ENCODE results near the gene MINDY1. TPM values are rescaled to one million over a fixed set of nuclear protein-coding genes. Genes with fewer than 3 reads are reported as not detected.
A peak's percentile ranks its signal among the peaks of the same experiment; 100 is the strongest.

MINDY1 gene, protein sequence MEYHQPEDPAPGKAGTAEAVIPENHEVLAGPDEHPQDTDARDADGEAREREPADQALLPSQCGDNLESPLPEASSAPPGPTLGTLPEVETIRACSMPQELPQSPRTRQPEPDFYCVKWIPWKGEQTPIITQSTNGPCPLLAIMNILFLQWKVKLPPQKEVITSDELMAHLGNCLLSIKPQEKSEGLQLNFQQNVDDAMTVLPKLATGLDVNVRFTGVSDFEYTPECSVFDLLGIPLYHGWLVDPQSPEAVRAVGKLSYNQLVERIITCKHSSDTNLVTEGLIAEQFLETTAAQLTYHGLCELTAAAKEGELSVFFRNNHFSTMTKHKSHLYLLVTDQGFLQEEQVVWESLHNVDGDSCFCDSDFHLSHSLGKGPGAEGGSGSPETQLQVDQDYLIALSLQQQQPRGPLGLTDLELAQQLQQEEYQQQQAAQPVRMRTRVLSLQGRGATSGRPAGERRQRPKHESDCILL
- 16.2 TPM for total RNA-seq

DNA sequence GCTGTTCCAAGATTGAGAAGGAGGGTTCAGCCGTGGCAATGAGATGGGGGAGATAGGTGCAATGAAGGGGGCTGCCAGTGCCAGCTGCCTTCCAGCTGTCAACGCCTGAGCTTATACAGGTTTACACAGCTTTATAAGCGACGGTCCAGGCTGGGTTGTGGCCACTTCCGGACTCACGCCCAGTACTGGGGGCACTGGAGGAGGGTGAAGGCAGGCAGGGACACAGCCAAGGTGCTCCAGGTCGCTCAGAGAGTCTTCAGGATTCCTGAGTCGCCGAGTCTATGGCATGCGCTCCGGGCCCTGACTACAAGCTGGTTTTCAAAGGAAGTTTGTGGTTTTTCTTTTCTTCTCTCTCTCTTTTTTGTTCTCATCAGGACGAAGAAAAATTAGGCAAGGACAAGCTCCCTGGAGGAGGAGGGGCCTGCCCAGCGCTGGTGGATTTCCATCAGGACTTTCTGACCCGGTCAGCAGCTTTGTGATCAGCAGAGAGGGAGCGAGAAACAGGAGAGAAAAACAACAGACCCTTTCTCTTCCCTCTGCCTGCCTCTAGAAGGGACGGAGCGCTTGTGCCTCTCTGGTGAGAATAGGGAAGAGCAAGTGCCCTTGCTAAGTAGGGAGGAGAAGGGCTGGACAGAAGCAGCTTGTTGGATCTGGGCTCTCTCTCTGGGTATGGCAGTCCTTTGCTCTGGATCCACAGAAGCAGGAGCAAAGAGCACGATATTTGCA, at the start of gene MINDY1:
MINDY1 (minus strand) TSS at position 576 of the 726 bp plus-strand sequence. CDS start 4,285 bp downstream, outside the sequence.
- H3K4me3 ChIP-seq (ENCODE audit: low read length in 3 of 3) = peak within 1 kb of the TSS; percentile 92 to 100 (median 98)
- peak within 1 kb of the TSS; percentile 80 for H3K27ac ChIP-seq (ENCODE audit: low read depth, low read length)
- peaks cover 34 to 63% (median 51%) of the 10 kb centered on the region in 3 donors for H3K4me1 ChIP-seq (ENCODE audit: control insufficient read depth in 3 of 3, insufficient read depth in 3 of 3, low read length in 3 of 3)
- peak within 1 kb of the TSS; percentile 90 to 97 (median 93) for H3K9ac ChIP-seq (ENCODE audit: low read depth in 1 of 3, low read length in 3 of 3)
- peaks cover 8 to 15% (median 13%) of the 10 kb centered on the region in 3 donors for H3K36me3 ChIP-seq (ENCODE audit: control insufficient read depth in 3 of 3, insufficient read depth in 3 of 3, low read length in 3 of 3)
- no peaks in the 10 kb centered on the region for H3K27me3 ChIP-seq (ENCODE audit: control insufficient read depth in 3 of 3, insufficient read depth in 3 of 3, low read length in 3 of 3)
- no peaks in the 10 kb centered on the region for H3K9me3 ChIP-seq (ENCODE audit: control insufficient read depth in 3 of 3, low read length in 3 of 3)

DNA sequence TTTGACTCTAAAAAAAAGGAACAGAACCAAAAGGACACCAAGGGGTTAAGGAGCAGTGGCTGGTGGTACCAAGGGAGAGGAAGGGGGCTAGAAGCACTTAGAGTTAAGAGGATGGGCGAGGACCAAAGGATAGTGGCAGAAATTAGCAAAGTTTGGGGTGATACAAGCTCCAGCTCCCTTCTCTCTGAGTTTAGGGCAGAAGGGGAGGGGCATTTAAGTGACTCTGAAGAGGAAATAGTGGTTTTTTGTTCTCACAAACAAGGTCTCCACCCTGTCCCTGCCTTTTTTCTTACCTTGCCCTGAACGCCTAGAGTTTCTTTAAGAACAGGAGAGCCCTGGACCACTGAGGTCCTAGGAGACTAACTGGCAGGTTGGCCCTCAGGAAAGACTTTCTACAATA, 49.4 kb upstream of the MINDY1 start:
- H3K27me3 ChIP-seq (ENCODE audit: control insufficient read depth in 3 of 3, insufficient read depth in 3 of 3, low read length in 3 of 3) = no peaks in the 10 kb centered on the region
- peaks cover 27 to 59% (median 40%) of the 10 kb centered on the region in 3 donors for H3K36me3 ChIP-seq (ENCODE audit: control insufficient read depth in 3 of 3, insufficient read depth in 3 of 3, low read length in 3 of 3)
- peak overlapping the region; percentile 93 for H3K27ac ChIP-seq (ENCODE audit: low read depth, low read length)
- H3K9me3 ChIP-seq (ENCODE audit: control insufficient read depth in 3 of 3, low read length in 3 of 3) = no peaks in the 10 kb centered on the region
- peaks cover 29 to 42% (median 42%) of the 10 kb centered on the region in 3 donors for H3K4me1 ChIP-seq (ENCODE audit: control insufficient read depth in 3 of 3, insufficient read depth in 3 of 3, low read length in 3 of 3)
- peak overlapping the region in 2 of 3 donors; percentile 26 to 48 for H3K4me3 ChIP-seq (ENCODE audit: low read length in 3 of 3)
- peak overlapping the region; percentile 1 to 37 (median 28) for H3K9ac ChIP-seq (ENCODE audit: low read depth in 1 of 3, low read length in 3 of 3)

DNA sequence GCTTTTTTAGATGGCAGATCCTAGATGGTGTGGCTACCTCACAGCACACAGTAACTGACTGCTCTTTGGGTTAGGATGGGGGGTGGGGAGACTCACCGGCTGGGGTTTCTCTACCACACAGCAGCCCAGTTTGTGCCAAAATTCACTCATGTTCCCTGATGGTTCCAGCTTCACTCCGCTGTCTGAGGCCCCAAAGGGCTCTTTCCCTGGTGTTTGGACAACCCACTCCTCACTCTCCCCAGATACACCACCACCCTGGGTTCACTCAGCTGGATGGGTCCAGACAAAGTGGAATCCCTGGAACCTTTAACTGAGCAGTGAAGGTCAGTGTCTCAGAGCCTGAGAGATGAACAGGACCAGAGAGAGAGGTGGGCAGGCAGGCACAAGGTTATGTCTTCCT, 48.9 kb upstream of the MINDY1 start:
- H3K9me3 ChIP-seq (ENCODE audit: control insufficient read depth in 3 of 3, low read length in 3 of 3) = no peaks in the 10 kb centered on the region
- peaks cover 29 to 42% (median 42%) of the 10 kb centered on the region in 3 donors for H3K4me1 ChIP-seq (ENCODE audit: control insufficient read depth in 3 of 3, insufficient read depth in 3 of 3, low read length in 3 of 3)
- no peak overlapping the region for H3K4me3 ChIP-seq (ENCODE audit: low read length in 3 of 3)
- peak overlapping the region; percentile 93 for H3K27ac ChIP-seq (ENCODE audit: low read depth, low read length)
- peaks cover 27 to 63% (median 40%) of the 10 kb centered on the region in 3 donors for H3K36me3 ChIP-seq (ENCODE audit: control insufficient read depth in 3 of 3, insufficient read depth in 3 of 3, low read length in 3 of 3)
- no peaks in the 10 kb centered on the region for H3K27me3 ChIP-seq (ENCODE audit: control insufficient read depth in 3 of 3, insufficient read depth in 3 of 3, low read length in 3 of 3)
- H3K9ac ChIP-seq (ENCODE audit: low read depth in 1 of 3, low read length in 3 of 3) = peak overlapping the region in 1 of 3 donors; percentile 1

DNA sequence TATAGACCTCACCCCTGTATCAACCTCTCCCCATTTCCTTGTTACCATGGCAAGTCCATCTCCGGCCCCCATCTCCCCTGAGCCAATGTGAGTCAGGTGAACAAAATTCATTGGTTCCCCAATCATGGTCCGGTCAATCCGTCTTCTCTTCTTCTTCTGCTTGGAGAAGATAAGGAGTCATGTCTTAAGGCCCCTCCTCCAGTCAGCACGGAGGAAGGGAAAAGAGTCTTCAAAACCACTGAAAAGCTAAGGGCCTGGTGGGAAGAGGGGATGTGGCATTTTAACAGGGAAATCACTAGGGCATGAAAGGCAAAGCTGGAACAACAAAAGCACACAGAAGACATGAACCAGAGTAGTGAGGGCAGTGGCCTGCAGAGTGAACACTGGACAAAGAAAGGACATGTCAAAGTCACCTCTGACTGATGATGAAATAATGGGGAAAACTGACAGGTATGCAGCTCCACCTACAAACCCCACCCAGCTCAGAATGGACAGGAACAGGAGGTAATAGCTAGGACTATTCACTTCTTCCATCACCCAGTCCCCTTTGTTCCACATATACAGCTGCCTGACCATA, 48.4 kb upstream of the MINDY1 start:
- Histone ChIP-seq H3K9me3 (ENCODE audit: control insufficient read depth in 3 of 3, low read length in 3 of 3) (no peaks in the 10 kb centered on the region), H3K36me3 (ENCODE audit: control insufficient read depth in 3 of 3, insufficient read depth in 3 of 3, low read length in 3 of 3) (peaks cover 27 to 66% (median 40%) of the 10 kb centered on the region in 3 donors), H3K27me3 (ENCODE audit: control insufficient read depth in 3 of 3, insufficient read depth in 3 of 3, low read length in 3 of 3) (no peaks in the 10 kb centered on the region), H3K9ac (ENCODE audit: low read depth in 1 of 3, low read length in 3 of 3) (peak overlapping the region in 1 of 3 donors; percentile 1), H3K27ac (ENCODE audit: low read depth, low read length) (peak overlapping the region; percentile 93), H3K4me1 (ENCODE audit: control insufficient read depth in 3 of 3, insufficient read depth in 3 of 3, low read length in 3 of 3) (peaks cover 29 to 42% (median 38%) of the 10 kb centered on the region in 3 donors), H3K4me3 (ENCODE audit: low read length in 3 of 3) (no peak overlapping the region)

DNA sequence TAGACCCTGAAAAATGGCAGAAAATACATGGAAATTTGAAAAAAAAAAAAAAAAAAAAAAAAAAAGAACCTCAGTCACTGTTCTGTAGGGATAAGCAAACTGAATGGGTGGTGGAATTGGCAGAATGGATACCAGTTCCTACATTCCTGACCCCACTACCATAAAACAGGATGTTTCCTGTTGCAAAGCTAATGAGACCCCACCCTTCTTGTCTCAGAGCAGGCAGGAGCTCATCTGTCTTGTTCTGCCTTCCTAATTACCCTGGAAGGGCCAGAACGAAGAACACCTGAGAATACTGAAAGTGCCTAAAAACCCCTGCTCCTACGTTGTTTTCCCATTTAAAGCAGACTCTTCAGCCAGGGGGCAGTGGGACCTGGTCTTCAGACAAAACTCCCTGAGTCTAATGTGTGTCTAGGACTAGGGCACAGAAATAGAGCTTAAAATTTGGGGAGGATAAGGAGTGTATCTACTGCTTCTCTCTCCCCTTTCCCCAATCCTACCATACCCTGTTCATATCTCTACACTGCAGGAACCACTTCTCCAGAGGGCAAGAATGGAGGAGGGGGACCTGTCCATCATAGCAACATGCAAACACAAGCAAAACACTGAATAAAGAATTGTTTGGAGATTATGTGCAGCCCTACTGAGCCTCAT, 44.8 kb upstream of the MINDY1 start:
- no peaks in the 10 kb centered on the region for H3K27me3 ChIP-seq (ENCODE audit: control insufficient read depth in 3 of 3, insufficient read depth in 3 of 3, low read length in 3 of 3)
- no peaks in the 10 kb centered on the region for H3K9me3 ChIP-seq (ENCODE audit: control insufficient read depth in 3 of 3, low read length in 3 of 3)
- no peak overlapping the region for H3K9ac ChIP-seq (ENCODE audit: low read depth in 1 of 3, low read length in 3 of 3)
- peaks cover 21 to 39% (median 29%) of the 10 kb centered on the region in 3 donors for H3K4me1 ChIP-seq (ENCODE audit: control insufficient read depth in 3 of 3, insufficient read depth in 3 of 3, low read length in 3 of 3)
- H3K27ac ChIP-seq (ENCODE audit: low read depth, low read length) = no peak overlapping the region
- H3K36me3 ChIP-seq (ENCODE audit: control insufficient read depth in 3 of 3, insufficient read depth in 3 of 3, low read length in 3 of 3) = peaks cover 27 to 58% (median 40%) of the 10 kb centered on the region in 3 donors
- H3K4me3 ChIP-seq (ENCODE audit: low read length in 3 of 3) = no peak overlapping the region

DNA sequence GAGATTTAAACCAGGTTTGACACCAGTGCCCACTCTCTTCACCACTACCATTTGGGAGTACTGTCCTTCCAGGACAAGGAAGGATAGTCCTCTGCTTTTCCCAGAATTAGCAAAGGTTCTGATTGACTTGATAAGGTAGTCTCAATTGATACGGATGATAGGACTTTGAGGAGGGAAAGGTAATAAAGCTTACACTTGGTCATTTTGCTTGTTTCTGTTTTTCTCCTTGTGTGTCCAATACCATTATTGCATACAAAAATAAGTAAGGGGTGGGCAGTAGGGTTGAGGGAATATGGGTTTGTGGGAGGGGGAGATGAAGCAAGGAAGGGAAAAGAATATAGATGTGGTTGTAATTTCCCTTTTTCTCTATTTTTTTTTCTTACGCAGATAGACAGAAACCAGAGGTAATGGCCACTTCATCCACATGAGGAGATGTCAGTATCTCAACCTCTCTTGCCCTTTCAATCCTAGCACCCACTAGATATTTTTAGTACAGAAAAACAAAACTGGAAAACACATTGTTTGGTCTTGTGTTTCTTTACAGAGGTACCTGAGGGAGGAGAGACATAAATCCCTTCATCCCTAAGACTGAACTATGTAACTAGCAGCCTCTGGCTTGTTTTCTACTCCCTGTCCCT, 43.5 kb upstream of the MINDY1 start:
- Histone ChIP-seq H3K27ac (ENCODE audit: low read depth, low read length) (no peak overlapping the region), H3K36me3 (ENCODE audit: control insufficient read depth in 3 of 3, insufficient read depth in 3 of 3, low read length in 3 of 3) (peaks cover 21 to 46% (median 31%) of the 10 kb centered on the region in 3 donors), H3K4me3 (ENCODE audit: low read length in 3 of 3) (no peak overlapping the region), H3K9me3 (ENCODE audit: control insufficient read depth in 3 of 3, low read length in 3 of 3) (no peaks in the 10 kb centered on the region), H3K4me1 (ENCODE audit: control insufficient read depth in 3 of 3, insufficient read depth in 3 of 3, low read length in 3 of 3) (peaks cover 14 to 27% (median 16%) of the 10 kb centered on the region in 3 donors), H3K27me3 (ENCODE audit: control insufficient read depth in 3 of 3, insufficient read depth in 3 of 3, low read length in 3 of 3) (no peaks in the 10 kb centered on the region), H3K9ac (ENCODE audit: low read depth in 1 of 3, low read length in 3 of 3) (no peak overlapping the region)

DNA sequence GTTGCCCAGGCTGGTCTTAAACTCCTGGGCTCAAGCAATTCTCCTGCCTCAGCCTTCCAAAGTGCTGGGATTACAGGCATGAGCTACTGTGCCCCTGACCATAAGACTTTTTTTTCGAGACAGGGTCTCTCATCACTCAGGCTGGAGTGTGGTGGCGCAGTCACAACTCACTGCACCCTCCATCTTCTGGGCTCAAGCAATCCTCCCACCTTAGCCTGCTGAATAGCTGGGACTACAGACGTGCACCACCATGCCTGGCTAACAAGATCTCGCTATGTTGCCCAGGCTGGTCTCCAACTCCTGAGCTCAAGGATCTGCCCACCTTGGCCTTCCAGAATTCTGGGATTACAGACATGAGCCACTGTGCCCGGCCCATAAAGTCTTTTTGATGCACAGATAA, 42.8 kb upstream of the MINDY1 start:
- no peak overlapping the region for H3K4me3 ChIP-seq (ENCODE audit: low read length in 3 of 3)
- peaks cover 15 to 40% (median 24%) of the 10 kb centered on the region in 3 donors for H3K36me3 ChIP-seq (ENCODE audit: control insufficient read depth in 3 of 3, insufficient read depth in 3 of 3, low read length in 3 of 3)
- no peak overlapping the region for H3K27ac ChIP-seq (ENCODE audit: low read depth, low read length)

DNA sequence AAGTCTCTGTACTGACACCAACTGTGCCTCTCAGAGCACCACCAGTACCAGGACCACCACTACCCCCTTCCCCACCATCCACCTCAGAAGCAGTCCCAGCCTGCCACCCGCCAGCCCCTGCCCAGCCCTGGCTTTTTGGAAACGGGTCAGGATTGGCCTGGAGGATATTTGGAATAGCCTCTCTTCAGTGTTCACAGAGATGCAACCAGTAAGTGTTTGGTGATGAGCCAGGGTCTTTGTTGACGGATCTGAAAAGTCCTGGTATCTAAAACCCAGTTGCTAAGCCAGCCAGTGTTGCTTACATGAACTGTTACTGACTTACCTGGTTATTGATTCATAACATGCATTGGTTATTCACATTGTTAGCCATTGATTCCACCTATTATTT, 41.9 kb upstream of the MINDY1 start:
- no peaks in the 10 kb centered on the region for H3K27me3 ChIP-seq (ENCODE audit: control insufficient read depth in 3 of 3, insufficient read depth in 3 of 3, low read length in 3 of 3)
- no peaks in the 10 kb centered on the region for H3K9me3 ChIP-seq (ENCODE audit: control insufficient read depth in 3 of 3, low read length in 3 of 3)
- H3K27ac ChIP-seq (ENCODE audit: low read depth, low read length) = peak overlapping the region; percentile 81
- H3K9ac ChIP-seq (ENCODE audit: low read depth in 1 of 3, low read length in 3 of 3) = peak overlapping the region; percentile 82 to 91 (median 90)
- H3K4me3 ChIP-seq (ENCODE audit: low read length in 3 of 3) = peak overlapping the region; percentile 92 to 94 (median 92)
- peaks cover 7 to 31% (median 17%) of the 10 kb centered on the region in 3 donors for H3K36me3 ChIP-seq (ENCODE audit: control insufficient read depth in 3 of 3, insufficient read depth in 3 of 3, low read length in 3 of 3)
- peaks cover 14 to 27% (median 14%) of the 10 kb centered on the region in 3 donors for H3K4me1 ChIP-seq (ENCODE audit: control insufficient read depth in 3 of 3, insufficient read depth in 3 of 3, low read length in 3 of 3)

More for the DNA sequence above, 42.8 kb upstream of the MINDY1 start:
- Histone ChIP-seq H3K9me3 (ENCODE audit: control insufficient read depth in 3 of 3, low read length in 3 of 3) (no peaks in the 10 kb centered on the region), H3K27me3 (ENCODE audit: control insufficient read depth in 3 of 3, insufficient read depth in 3 of 3, low read length in 3 of 3) (no peaks in the 10 kb centered on the region), H3K9ac (ENCODE audit: low read depth in 1 of 3, low read length in 3 of 3) (no peak overlapping the region), H3K4me1 (ENCODE audit: control insufficient read depth in 3 of 3, insufficient read depth in 3 of 3, low read length in 3 of 3) (peaks cover 14 to 27% (median 14%) of the 10 kb centered on the region in 3 donors)

All from skeletal muscle tissue (tissue), 4 donors.